HCT116 (cell line): Measurements from ENCODE around the gene ABCC1. TPM values are rescaled to one million over a fixed set of nuclear protein-coding genes. Genes with fewer than 3 reads are reported as not detected.

Experiments used
- ATAC-seq: fragments of 200-7000 bp; cut with Tn5 transposase; 2 replicates; pipeline ENCODE4 v1.9.1; 2020; ENCODE audit warnings: mild to moderate bottlenecking, moderate library complexity
- BruUV-seq: library from RNA; stranded (reverse); fragments of 400-500 nt; replicated peaks from 2 replicates; lab custom pipeline; 2021; lab: Mats Ljungman, UMichigan
- CTCF ChIA-PET: fragments of 300-600 bp; sonication (Branson Sonifier 250); formaldehyde crosslinking; loops from one replicate; lab custom pipeline; 2021; ENCODE audit warnings: antibody characterized with exemption; lab: Charles Lee
- POLR2A ChIA-PET: fragments of 300-600, 350-600 bp; sonication (Branson Sonifier 250); formaldehyde crosslinking; loops from one replicate; lab custom pipeline; 2021; ENCODE audit warnings: antibody characterized with exemption; lab: Charles Lee
- RAD21 ChIA-PET, 2 experiments: fragments of 300-600 bp; sonication (Branson Sonifier 250); formaldehyde crosslinking; loops; one replicate each; lab custom pipeline; 2023; ENCODE audit warnings: low total read pairs in 2 of 2; ENCODE audit not compliant: uncharacterized antibody in 2 of 2, unreplicated experiment in 2 of 2, low non-redundant PET in 1 of 2; lab: Charles Lee
- DNase-seq: peaks from one replicate; pipeline ENCODE4 v3.0.0-alpha.2; 2010; ENCODE audit warnings: low read depth, low spot score
- H2AFZ ChIP-seq: fragments of 200-600 bp; shearing (Covaris generic), sonication (generic); 2 replicates; pipeline ENCODE4 v1.6.1; 2017; ENCODE audit warnings: low read depth, mixed run types, mixed read lengths, antibody characterized with exemption, low read length; ENCODE audit not compliant: poor library complexity, severe bottlenecking
- H3K27ac ChIP-seq: 2 replicates; pipeline ENCODE4 v1.5.1; 2012; ENCODE audit warnings: low read depth, low read length
- H3K27me3 ChIP-seq: fragments of 200-600 bp; sonication (generic); 2 replicates; pipeline ENCODE4 v1.6.1; 2016; ENCODE audit warnings: mixed run types, low read length, mixed read lengths; ENCODE audit not compliant: insufficient read depth
- H3K36me3 ChIP-seq, 2 experiments: fragments of 200-500 bp in 1 of 2; fragments of 200-600 bp in 1 of 2; sonication (Bioruptor generic) in 1 of 2; sonication (generic) in 1 of 2; 2 replicates each; pipeline versions ENCODE4 v1.5.1 to v1.6.1; 2014 to 2016; ENCODE audit warnings: low read length in 2 of 2, inconsistent platforms in 1 of 2, mixed read lengths in 1 of 2, mixed run types in 1 of 2; ENCODE audit not compliant: insufficient read depth in 2 of 2, control insufficient read depth in 1 of 2
- H3K4me1 ChIP-seq, 2 experiments: fragments of 200-600 bp in 1 of 2; sonication (generic) in 1 of 2; 2 replicates each; pipeline versions ENCODE4 v1.5.1 to v1.6.1; 2012 to 2017; ENCODE audit warnings: low read length in 2 of 2, inconsistent platforms in 1 of 2, mild to moderate bottlenecking in 1 of 2, mixed read lengths in 1 of 2, mixed run types in 1 of 2, moderate library complexity in 1 of 2; ENCODE audit not compliant: insufficient read depth in 2 of 2, control insufficient read depth in 1 of 2
- H3K4me2 ChIP-seq: fragments of 200-600 bp; sonication (generic); 2 replicates; pipeline ENCODE4 v1.6.1; 2017; ENCODE audit warnings: mixed run types, low read length, mixed read lengths
- H3K4me3 ChIP-seq, 2 experiments: fragments of 200-600 bp in 1 of 2; sonication (generic) in 1 of 2; replicated peaks in 1 of 2; 2 replicates each; pipeline ENCODE4 v1.5.1; 2011 to 2016; ENCODE audit warnings: low read length in 2 of 2, control low read depth in 1 of 2, low read depth in 1 of 2, mild to moderate bottlenecking in 1 of 2, mixed read lengths in 1 of 2, mixed run types in 1 of 2
- H3K79me2 ChIP-seq: fragments of 200-600 bp; sonication (generic); 2 replicates; pipeline ENCODE4 v1.6.1; 2017; ENCODE audit warnings: mild to moderate bottlenecking, mixed run types, low read length, moderate library complexity, mixed read lengths; ENCODE audit not compliant: insufficient read depth
- H3K9ac ChIP-seq: fragments of 200-600 bp; sonication (generic); 2 replicates; pipeline ENCODE4 v1.6.1; 2016; ENCODE audit warnings: low read length, mixed read lengths
- H3K9me2 ChIP-seq: fragments of 200-600 bp; sonication (generic), shearing (Covaris generic); 2 replicates; pipeline ENCODE4 v1.6.1; 2017; ENCODE audit warnings: mixed run types, mild to moderate bottlenecking, moderate library complexity; ENCODE audit not compliant: insufficient read depth
- H3K9me3 ChIP-seq, 2 experiments: fragments of 200-500 bp in 1 of 2; fragments of 200-600 bp in 1 of 2; sonication (Bioruptor generic) in 1 of 2; sonication (generic) in 1 of 2; 2 replicates each; pipeline ENCODE4 v1.6.1; 2014 to 2017; ENCODE audit warnings: low read length in 2 of 2, mixed read lengths in 2 of 2, inconsistent platforms in 1 of 2, low read depth in 1 of 2, mild to moderate bottlenecking in 1 of 2, mixed run types in 1 of 2, moderate library complexity in 1 of 2; ENCODE audit not compliant: control insufficient read depth in 1 of 2, insufficient read depth in 1 of 2
- H4K20me1 ChIP-seq: fragments of 200-600 bp; sonication (generic), shearing (Covaris generic); 2 replicates; pipeline ENCODE4 v1.6.1; 2017; ENCODE audit warnings: mixed run types, mild to moderate bottlenecking, moderate library complexity; ENCODE audit not compliant: insufficient read depth
- CBX3 ChIP-seq: IDR thresholded peaks from 2 replicates; pipeline ENCODE4 v1.6.1; 2012; ENCODE audit warnings: low read depth
- EGR1 ChIP-seq: IDR thresholded peaks from 2 replicates; pipeline ENCODE4 v1.6.1; 2012; ENCODE audit warnings: low read depth
- ELF1 ChIP-seq: IDR thresholded peaks from 2 replicates; pipeline ENCODE4 v1.6.1; 2012; ENCODE audit warnings: low read depth, borderline replicate concordance
- EZH2 ChIP-seq: fragments of 200-600 bp; sonication (generic); IDR thresholded peaks from 2 replicates; pipeline ENCODE4 v1.6.1; 2017; ENCODE audit warnings: antibody characterized with exemption, mixed run types
- EZH2phosphoT487 ChIP-seq: fragments of 200-600 bp; IDR thresholded peaks from 2 replicates; pipeline ENCODE4 v1.6.1; 2018; ENCODE audit warnings: antibody characterized with exemption, borderline replicate concordance
- POLR2A ChIP-seq: IDR thresholded peaks from 2 replicates; pipeline ENCODE4 v1.7.0; 2011; ENCODE audit warnings: borderline replicate concordance; ENCODE audit not compliant: insufficient read depth, insufficient read length; ENCODE audit errors: extremely low read depth
- POLR2AphosphoS5 ChIP-seq: IDR thresholded peaks from 2 replicates; pipeline ENCODE4 v1.6.1; 2011; ENCODE audit warnings: mild to moderate bottlenecking, low read depth, low read length, moderate library complexity
- SIN3A ChIP-seq: IDR thresholded peaks from 2 replicates; pipeline ENCODE4 v1.6.1; 2012; ENCODE audit warnings: low read depth
- SP1 ChIP-seq: IDR thresholded peaks from 2 replicates; pipeline ENCODE4 v1.6.1; 2012; ENCODE audit warnings: low read depth
- TCF7L2 ChIP-seq: IDR thresholded peaks from 2 replicates; pipeline ENCODE4 v1.7.0; 2011; ENCODE audit warnings: borderline replicate concordance, inconsistent platforms; ENCODE audit not compliant: insufficient read depth, insufficient read length; ENCODE audit errors: extremely low read depth
- YY1 ChIP-seq: IDR thresholded peaks from 2 replicates; pipeline ENCODE4 v1.6.1; 2011; ENCODE audit warnings: low read length, low read depth, moderate library complexity, mild to moderate bottlenecking; ENCODE audit not compliant: insufficient replicate concordance; ENCODE audit errors: extremely low read depth
- ZFX ChIP-seq: fragments of 450-650 bp; IDR thresholded peaks from 2 replicates; pipeline ENCODE4 v1.6.1; 2017
- ZNF274 ChIP-seq: fragments of 200-500 bp; sonication (Bioruptor generic); IDR thresholded peaks from 2 replicates; pipeline ENCODE4 v1.6.1; 2014; ENCODE audit warnings: mild to moderate bottlenecking, low read depth, low read length, inconsistent platforms
- intact Hi-C: fragments of 100-400 bp; cut with micrococcal nuclease; formaldehyde crosslinking; loops from 2 replicates; pipeline ENCODE4 v1.10.0; 2022
- total RNA-seq: library from RNA; stranded (reverse); gene quantifications from one replicate; pipeline ENCODE4 v1.2.1, GENCODE V29; 2021; ENCODE audit not compliant: unreplicated experiment
- TF ChIP-seq, protein P1 (sequence below): IDR thresholded peaks from 2 replicates; pipeline ENCODE4 v1.6.1; 2011; ENCODE audit warnings: mild to moderate bottlenecking, low read length, moderate library complexity; ENCODE audit not compliant: insufficient replicate concordance; ENCODE audit errors: extremely low read depth
- TF ChIP-seq, protein P2 (sequence below), 3 experiments: fragments of 200-600 bp in 1 of 3; sonication (generic) in 1 of 3; IDR thresholded peaks in 2 of 3; conservative IDR thresholded peaks in 1 of 3; 2 replicates each; pipeline ENCODE4 v1.5.1; 2012 to 2017; ENCODE audit warnings: low read depth in 2 of 3, low read length in 2 of 3, antibody characterized with exemption in 1 of 3, borderline replicate concordance in 1 of 3, control low read depth in 1 of 3, mild to moderate bottlenecking in 1 of 3, mixed read lengths in 1 of 3, mixed run types in 1 of 3, moderate library complexity in 1 of 3; ENCODE audit not compliant: insufficient read depth in 1 of 3

Gene ABCC1
- total RNA-seq, 1 experiment from 2014 or later, result 61.9 TPM

DNA sequence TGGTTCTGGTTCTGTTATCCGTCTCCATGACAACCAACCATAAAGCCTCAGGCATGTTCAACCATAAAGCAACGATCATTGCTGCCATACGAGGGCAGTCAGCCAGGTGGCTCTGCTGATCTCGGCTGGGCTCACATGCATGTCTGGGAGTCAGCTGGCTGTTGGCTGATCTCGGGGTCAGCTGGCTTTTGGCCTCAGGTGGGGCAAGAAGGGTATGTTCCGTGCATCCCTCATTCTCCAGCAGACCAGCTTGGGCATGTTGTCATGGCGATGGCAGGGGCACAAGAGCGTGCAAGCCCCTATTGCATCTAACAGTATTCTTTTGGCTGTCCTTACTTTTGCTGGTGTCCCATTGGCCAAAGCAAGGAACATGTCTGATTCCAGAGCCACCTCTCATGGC lies 187.7 kb downstream of the ABCC1 start:
- ChIA-PET POLR2A (no interaction called here), CTCF (no interaction called here), RAD21 (no interaction called here)
- H3K36me3 ChIP-seq, result peaks cover 40 to 56% of the 10 kb centered on the region in 2 experiments
- no peaks in the 10 kb centered on the region for H3K9me2 ChIP-seq
- TF ChIP-seq EGR1, result no peak
- no peak overlapping the region for H2AFZ ChIP-seq
- no peaks in the 10 kb centered on the region for H3K4me1 ChIP-seq
- H3K27me3 ChIP-seq, result no peaks in the 10 kb centered on the region
- DNase-seq (no peak), ATAC-seq (no peak)
- no peak overlapping the region for H3K9ac ChIP-seq
- no peaks in the 10 kb centered on the region for H4K20me1 ChIP-seq
- H3K79me2 ChIP-seq, result no peaks in the 10 kb centered on the region
- no peak overlapping the region for H3K4me3 ChIP-seq
- BruUV-seq, result no TSS peak
- H3K4me2 ChIP-seq, result no peak overlapping the region
- intact Hi-C loops, result no loop called here
- H3K9me3 ChIP-seq, result no peaks in the 10 kb centered on the region
- H3K27ac ChIP-seq, result no peak overlapping the region

DNA sequence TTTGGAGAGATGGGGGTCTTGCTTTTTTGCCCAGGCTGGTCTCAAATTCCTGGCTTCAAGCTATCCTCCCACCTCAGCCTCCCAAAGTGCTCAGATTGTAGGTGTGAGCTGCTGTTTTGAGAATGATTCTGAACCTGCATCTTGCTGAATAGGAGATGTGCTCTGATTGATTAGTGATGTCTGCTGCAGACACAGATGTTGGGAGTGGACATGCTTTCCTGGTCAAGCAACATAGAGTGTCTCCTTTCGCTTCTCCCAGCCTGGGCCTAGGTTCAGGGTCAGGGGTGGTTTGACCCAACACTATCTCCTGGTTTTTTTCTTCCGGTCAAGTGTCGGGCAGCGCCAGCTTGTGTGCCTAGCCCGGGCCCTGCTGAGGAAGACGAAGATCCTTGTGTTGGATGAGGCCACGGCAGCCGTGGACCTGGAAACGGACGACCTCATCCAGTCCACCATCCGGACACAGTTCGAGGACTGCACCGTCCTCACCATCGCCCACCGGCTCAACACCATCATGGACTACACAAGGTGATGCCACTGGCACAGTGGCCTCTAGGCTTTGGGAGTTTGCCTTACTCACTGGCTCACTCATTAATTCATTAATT lies 188.7 kb downstream of the ABCC1 start:
- Histone ChIP-seq H2AFZ (no peak overlapping the region), H3K4me2 (no peak overlapping the region), H3K9ac (no peak overlapping the region), H3K4me3 (no peak overlapping the region), H3K9me3 (no peaks in the 10 kb centered on the region), H3K36me3 (peaks cover 42 to 60% of the 10 kb centered on the region in 2 experiments), H3K9me2 (no peaks in the 10 kb centered on the region), H3K27ac (no peak overlapping the region), H3K79me2 (no peaks in the 10 kb centered on the region; the same call in 1 of the 2 replicates), H3K27me3 (no peaks in the 10 kb centered on the region), H4K20me1 (no peaks in the 10 kb centered on the region), H3K4me1 (no peaks in the 10 kb centered on the region)
- no TSS peak for BruUV-seq
- ChIA-PET CTCF (no interaction called here), RAD21 (no interaction called here), POLR2A (no interaction called here)
- TF ChIP-seq ZNF274, result no peak
- no peak for TF ChIP-seq SIN3A
- TF ChIP-seq EGR1, result no peak
- TF ChIP-seq EZH2phosphoT487, result no peak
- TF ChIP-seq, protein P1, sequence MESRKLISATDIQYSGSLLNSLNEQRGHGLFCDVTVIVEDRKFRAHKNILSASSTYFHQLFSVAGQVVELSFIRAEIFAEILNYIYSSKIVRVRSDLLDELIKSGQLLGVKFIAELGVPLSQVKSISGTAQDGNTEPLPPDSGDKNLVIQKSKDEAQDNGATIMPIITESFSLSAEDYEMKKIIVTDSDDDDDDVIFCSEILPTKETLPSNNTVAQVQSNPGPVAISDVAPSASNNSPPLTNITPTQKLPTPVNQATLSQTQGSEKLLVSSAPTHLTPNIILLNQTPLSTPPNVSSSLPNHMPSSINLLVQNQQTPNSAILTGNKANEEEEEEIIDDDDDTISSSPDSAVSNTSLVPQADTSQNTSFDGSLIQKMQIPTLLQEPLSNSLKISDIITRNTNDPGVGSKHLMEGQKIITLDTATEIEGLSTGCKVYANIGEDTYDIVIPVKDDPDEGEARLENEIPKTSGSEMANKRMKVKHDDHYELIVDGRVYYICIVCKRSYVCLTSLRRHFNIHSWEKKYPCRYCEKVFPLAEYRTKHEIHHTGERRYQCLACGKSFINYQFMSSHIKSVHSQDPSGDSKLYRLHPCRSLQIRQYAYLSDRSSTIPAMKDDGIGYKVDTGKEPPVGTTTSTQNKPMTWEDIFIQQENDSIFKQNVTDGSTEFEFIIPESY, result no peak
- no peak for TF ChIP-seq ZFX
- TF ChIP-seq ELF1, result no peak
- TF ChIP-seq EZH2, result no peak
- no peak for TF ChIP-seq YY1
- no peak for TF ChIP-seq POLR2AphosphoS5
- TF ChIP-seq TCF7L2, result no peak
- TF ChIP-seq SP1, result no peak
- TF ChIP-seq CBX3, result no peak
- TF ChIP-seq, protein P2, sequence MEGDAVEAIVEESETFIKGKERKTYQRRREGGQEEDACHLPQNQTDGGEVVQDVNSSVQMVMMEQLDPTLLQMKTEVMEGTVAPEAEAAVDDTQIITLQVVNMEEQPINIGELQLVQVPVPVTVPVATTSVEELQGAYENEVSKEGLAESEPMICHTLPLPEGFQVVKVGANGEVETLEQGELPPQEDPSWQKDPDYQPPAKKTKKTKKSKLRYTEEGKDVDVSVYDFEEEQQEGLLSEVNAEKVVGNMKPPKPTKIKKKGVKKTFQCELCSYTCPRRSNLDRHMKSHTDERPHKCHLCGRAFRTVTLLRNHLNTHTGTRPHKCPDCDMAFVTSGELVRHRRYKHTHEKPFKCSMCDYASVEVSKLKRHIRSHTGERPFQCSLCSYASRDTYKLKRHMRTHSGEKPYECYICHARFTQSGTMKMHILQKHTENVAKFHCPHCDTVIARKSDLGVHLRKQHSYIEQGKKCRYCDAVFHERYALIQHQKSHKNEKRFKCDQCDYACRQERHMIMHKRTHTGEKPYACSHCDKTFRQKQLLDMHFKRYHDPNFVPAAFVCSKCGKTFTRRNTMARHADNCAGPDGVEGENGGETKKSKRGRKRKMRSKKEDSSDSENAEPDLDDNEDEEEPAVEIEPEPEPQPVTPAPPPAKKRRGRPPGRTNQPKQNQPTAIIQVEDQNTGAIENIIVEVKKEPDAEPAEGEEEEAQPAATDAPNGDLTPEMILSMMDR (IDR thresholded peaks at IDR 0.05 in 2 of 3, conservative IDR thresholded peaks at IDR 0.05 in 1 of 3; ENCODE audit: borderline replicate concordance in 1 of 3, insufficient read depth in 1 of 3, low read depth in 2 of 3, low read length in 2 of 3), result no peak
- no peak for TF ChIP-seq POLR2A
- DNase-seq, result no peak
- no peak for ATAC-seq
- intact Hi-C loops, result no loop called here
